Measurements from ENCODE around the gene ATP6AP1.

- TF ChIP-seq POLR2AphosphoS5 (IDR thresholded peaks at IDR 0.05; ENCODE audit: low read depth) (no peak), CTCF (conservative IDR thresholded peaks at IDR 0.05; ENCODE audit: low read depth in 2 of 2) (no peak), EZH2 (IDR thresholded peaks at IDR 0.05; ENCODE audit: low read depth, unreplicated experiment) (no peak), ZNF114 (CRISPR knock-in tag; IDR thresholded peaks at IDR 0.05) (no peak), REST (IDR thresholded peaks at IDR 0.05; ENCODE audit: unreplicated experiment) (no peak), JUNB (IDR thresholded peaks at IDR 0.05; ENCODE audit: unreplicated experiment) (no peak), STAT1 (IDR thresholded peaks at IDR 0.05; ENCODE audit: unreplicated experiment) (no peak), EZH2phosphoT487 (IDR thresholded peaks at IDR 0.05; ENCODE audit: unreplicated experiment) (no peak), CREB1 (CRISPR knock-in tag; IDR thresholded peaks at IDR 0.05; ENCODE audit: low read depth) (no peak), ETS1 (IDR thresholded peaks at IDR 0.05) (no peak), ZNF331 (CRISPR knock-in tag; IDR thresholded peaks at IDR 0.05; ENCODE audit: low read depth) (no peak), ZNF462 (CRISPR knock-in tag; IDR thresholded peaks at IDR 0.05) (no peak), NANOG (IDR thresholded peaks at IDR 0.05; ENCODE audit: borderline replicate concordance) (no peak)
These were observed 39.1 kb downstream of the ATP6AP1 start for GRCh38 chrX:154467556-154467955.
